K562 (cell line): ENCODE results near the gene NUDT2. TPM values are rescaled to one million over a fixed set of nuclear protein-coding genes. Genes with fewer than 3 reads are reported as not detected.

ENCODE experiments used
- BRF1 ChIP-seq: IDR thresholded peaks from 3 replicates; pipeline ENCODE4 v1.6.1; 2011; ENCODE audit warnings: borderline replicate concordance, mild to moderate bottlenecking; ENCODE audit not compliant: insufficient read length; ENCODE audit errors: extremely low read depth
- CREM ChIP-seq: IDR thresholded peaks from 2 replicates; pipeline ENCODE4 v1.6.1; 2014; ENCODE audit warnings: antibody characterized with exemption, low read depth
- CTCF ChIP-seq, 3 experiments: IDR thresholded peaks in 2 of 3; conservative IDR thresholded peaks in 1 of 3; 2 replicates each; pipeline ENCODE4 v1.5.1; 2011 to 2012; ENCODE audit warnings: low read length in 3 of 3, mild to moderate bottlenecking in 3 of 3, control low read depth in 2 of 3, improper control_type of control experiment in 1 of 3, inconsistent platforms in 1 of 3, low read depth in 1 of 3, mixed read lengths in 1 of 3, moderate library complexity in 1 of 3; ENCODE audit not compliant: insufficient read depth in 2 of 3
- CXXC5 ChIP-seq: fragments of 250-450 bp; sonication (Bioruptor Pico); IDR thresholded peaks from 2 replicates; pipeline ENCODE4 v1.8.0; 2022; ENCODE audit warnings: inconsistent platforms, mild to moderate bottlenecking, moderate library complexity
- ELK3 ChIP-seq: fragments of 450-650 bp; formaldehyde crosslinking; IDR thresholded peaks from 2 replicates; pipeline ENCODE4 v1.4.0; 2020; ENCODE audit warnings: mild to moderate bottlenecking
- HNRNPLL ChIP-seq: fragments of 200-400 bp; formaldehyde crosslinking; IDR thresholded peaks from 2 replicates; pipeline ENCODE4 v1.6.1; 2017; ENCODE audit warnings: low read length, low read depth, mild to moderate bottlenecking; ENCODE audit not compliant: poor library complexity, severe bottlenecking
- L3MBTL2 ChIP-seq: fragments of 450-650 bp; IDR thresholded peaks from 2 replicates; pipeline ENCODE4 v1.6.1; 2016; ENCODE audit warnings: mild to moderate bottlenecking, moderate library complexity
- MBD1 ChIP-seq: fragments of 250-450 bp; sonication (Bioruptor Pico); IDR thresholded peaks from 2 replicates; pipeline ENCODE4 v1.8.0; 2022; ENCODE audit warnings: inconsistent platforms
- MYNN ChIP-seq, 2 experiments: sonication (generic); formaldehyde crosslinking in 1 of 2; IDR thresholded peaks; 2 replicates each; pipeline versions ENCODE4 v1.5.0 to v1.6.1; 2016 to 2020; ENCODE audit warnings: antibody characterized with exemption in 1 of 2, missing genetic modification reagents in 1 of 2
- NR3C1 ChIP-seq: sonication (generic); formaldehyde crosslinking; IDR thresholded peaks from 2 replicates; pipeline ENCODE4 v1.8.1; 2022; ENCODE audit warnings: missing genetic modification reagents
- NR4A1 ChIP-seq, 2 experiments: fragments of 250-450 bp in 1 of 2; fragments of 450-650 bp in 1 of 2; sonication (Bioruptor Pico) in 1 of 2; IDR thresholded peaks; 2 replicates each; pipeline versions ENCODE4 v1.4.0 to v1.6.1; 2016 to 2020; ENCODE audit warnings: mild to moderate bottlenecking in 2 of 2, missing compliant biosample characterization in 1 of 2, missing genetic modification characterization in 1 of 2, moderate library complexity in 1 of 2
- PHF20 ChIP-seq: fragments of 450-650 bp; IDR thresholded peaks from 2 replicates; pipeline ENCODE4 v1.6.1; 2018; ENCODE audit not compliant: partially characterized antibody
- POLR2G ChIP-seq: fragments of 200-400 bp; formaldehyde crosslinking; IDR thresholded peaks from 2 replicates; pipeline ENCODE4 v1.6.1; 2017; ENCODE audit warnings: low read depth, mild to moderate bottlenecking, antibody characterized with exemption, low read length, moderate library complexity
- VEZF1 ChIP-seq: fragments of 200-800 bp; sonication (Bioruptor generic); IDR thresholded peaks from 2 replicates; pipeline ENCODE4 v1.6.1; 2017; ENCODE audit warnings: missing genetic modification characterization, missing compliant biosample characterization
- YY1 ChIP-seq, 3 experiments: IDR thresholded peaks; 2 replicates each; pipeline ENCODE4 v1.6.1; 2011; ENCODE audit warnings: low read length in 2 of 3, mild to moderate bottlenecking in 2 of 3, moderate library complexity in 2 of 3, borderline replicate concordance in 1 of 3, control low read depth in 1 of 3, low read depth in 1 of 3; ENCODE audit not compliant: insufficient read depth in 3 of 3, insufficient replicate concordance in 2 of 3, control insufficient read depth in 1 of 3, insufficient read length in 1 of 3; ENCODE audit errors: extremely low read depth in 1 of 3
- ZNF217 ChIP-seq: sonication (generic); formaldehyde crosslinking; IDR thresholded peaks from 2 replicates; pipeline ENCODE4 v1.8.0; 2022; ENCODE audit warnings: mild to moderate bottlenecking, missing genetic modification reagents
- ZNF23 ChIP-seq: fragments of 250-450 bp; sonication (Bioruptor Pico); IDR thresholded peaks from 2 replicates; pipeline ENCODE4 v1.4.0; 2020; ENCODE audit warnings: mild to moderate bottlenecking
- ZNF511 ChIP-seq: sonication (generic); formaldehyde crosslinking; IDR thresholded peaks from 2 replicates; pipeline ENCODE4 v1.8.0; 2022; ENCODE audit warnings: mild to moderate bottlenecking, missing genetic modification reagents
- polyA plus RNA-seq, 8 experiments: library from polyadenylated mRNA; depleted of rRNA in 4 of 8; stranded (reverse) in 5 of 8; unstranded in 3 of 8; fragments of >200 nt; fragmentation: Nextera tagmentation in 2 of 8; fragmentation: Illumina TruSeq in 1 of 8; extraction: Ambion mirVana in 2 of 8; extraction: Trizol in 1 of 8; gene quantifications; 2 replicates each; pipeline versions ENCODE4 v1.2.1 to v1.2.3, GENCODE V29; 2011 to 2014; ENCODE audit warnings: inconsistent platforms in 1 of 8, missing spikeins in 1 of 8
- total RNA-seq, 7 experiments: library from RNA; depleted of rRNA in 6 of 7; stranded (reverse); fragments of >200 nt in 6 of 7; fragmentation: Illumina TruSeq in 2 of 7; extraction: Trizol in 2 of 7; gene quantifications; 2 replicates each; pipeline versions ENCODE4 v1.2.1 to v1.2.3, GENCODE V29; 2011 to 2021; ENCODE audit warnings: low replicate concordance in 1 of 7

Gene NUDT2
- total and polyA plus RNA-seq, 9 of the 15 experiments (the other 6 are each of a cell fraction or from before 2014, with no cell fraction given), result 11.5 to 28.1 (median 19.0) TPM

- TF ChIP-seq CXXC5 (CRISPR knock-in tag) (0 out of 2 replicates have a peak, but pooled peaks have one; percentile 41), CTCF (IDR thresholded peaks at IDR 0.05 in 2 of 3, conservative IDR thresholded peaks at IDR 0.05 in 1 of 3; ENCODE audit: insufficient read depth in 2 of 3, low read depth in 1 of 3, low read length in 3 of 3) (0 out of 6 replicates have a peak, but pooled peaks of 1 of the 3 experiments have one; percentile 9), YY1 (IDR thresholded peaks at IDR 0.05; ENCODE audit: borderline replicate concordance in 1 of 3, control insufficient read depth in 1 of 3, extremely low read depth in 1 of 3, insufficient read depth in 3 of 3, insufficient read length in 1 of 3, insufficient replicate concordance in 2 of 3, low read depth in 1 of 3, low read length in 2 of 3) (peak in 1 of 3 experiments; percentile 19), ZNF23 (no peak), MBD1 (no peak), NR3C1 (CRISPR knock-in tag) (no peak), MYNN (IDR thresholded peaks at IDR 0.05) (peak; percentile 48; the same call in 1 of the 2 replicates), MYNN (CRISPR knock-in tag; IDR thresholded peaks at IDR 0.05) (no peak), L3MBTL2 (peak; percentile 91), PHF20 (peak; percentile 39), CREM (0 out of 2 replicates have a peak, but pooled peaks have one; percentile 26), HNRNPLL (peak; percentile 48), ZNF511 (CRISPR knock-in tag) (peak; percentile 64; the same call in 1 of the 2 replicates), ZNF217 (CRISPR knock-in tag) (no peak), BRF1 (no peak), NR4A1 (CRISPR knock-in tag; IDR thresholded peaks at IDR 0.05) (no peak), NR4A1 (tag; IDR thresholded peaks at IDR 0.05) (0 out of 2 replicates have a peak, but pooled peaks have one; percentile 25), POLR2G (peak; percentile 82), VEZF1 (CRISPR knock-in tag) (peak; percentile 47; the same call in 1 of the 2 replicates), ELK3 (CRISPR knock-in tag) (no peak)
Measured at GRCh38 chr9:34380511-34381315, 51.3 kb downstream of the NUDT2 start (continued).
